Right atrium auricular region (tissue), 2 donors: ENCODE measurements around the gene SPACA1. TPM values are rescaled to one million over a fixed set of nuclear protein-coding genes. Genes with fewer than 3 reads are reported as not detected.
"Not testable (repeated sequence)": the region's sequence is repeated elsewhere in the genome, so short reads cannot be mapped to it uniquely, and the experiment has no call there.

ENCODE experiments used
- DNase-seq: peaks from one replicate; pipeline ENCODE4 v3.0.0-alpha.2; 2019; ENCODE audit warnings: low spot score
- H3K27ac ChIP-seq, 2 donors: fragments of 200-600 bp; sonication (generic); 1 replicate in 1 of 2; 2 replicates in 1 of 2; pipeline ENCODE4 v1.5.1; 2016 to 2019
- H3K27me3 ChIP-seq, 2 donors: fragments of 200-600 bp; sonication (generic); one replicate each; pipeline versions ENCODE4 v1.5.1 to v1.6.0; 2017 to 2019
- H3K36me3 ChIP-seq: fragments of 200-600 bp; sonication (generic); one replicate; pipeline ENCODE4 v1.5.1; 2016
- H3K4me1 ChIP-seq, 2 donors: fragments of 200-600 bp; sonication (generic); one replicate each; pipeline versions ENCODE4 v1.5.1 to v1.6.0; 2017 to 2019
- H3K4me3 ChIP-seq, 2 donors: fragments of 200-600 bp; sonication (generic); 1 replicate in 1 of 2; 2 replicates in 1 of 2; pipeline ENCODE4 v1.5.1; 2017 to 2019; ENCODE audit warnings: mild to moderate bottlenecking in 1 of 2, moderate library complexity in 1 of 2
- H3K9me3 ChIP-seq, 2 donors: fragments of 200-600 bp; sonication (generic); one replicate each; pipeline ENCODE4 v1.5.1; 2019
- CTCF ChIP-seq, 2 donors: fragments of 200-600 bp; sonication (generic); IDR thresholded peaks; one replicate each; pipeline ENCODE4 v1.5.1; 2019; ENCODE audit warnings: antibody characterized with exemption in 2 of 2
- total RNA-seq, 2 donors: library from RNA; depleted of rRNA; stranded (reverse); fragments of >200 nt; gene quantifications; one replicate each; pipeline ENCODE4 v1.1.0, GENCODE V29; 2016

Gene SPACA1
- not detected for total RNA-seq

- Histone ChIP-seq H3K36me3 (no peaks in the 10 kb centered on the region), H3K9me3 (no peaks in the 10 kb centered on the region), H3K4me3 (no peak within 1 kb of the TSS), H3K4me1 (no peaks in the 10 kb centered on the region), H3K27me3 (no peaks in the 10 kb centered on the region), H3K27ac (no peak within 1 kb of the TSS)
- no peak for TF ChIP-seq CTCF (IDR thresholded peaks at IDR 0.05)
- no peak for DNase-seq
These were observed at the start of gene SPACA1 for GRCh38 chr6:88047510-88048150. Gene SPACA1, plus strand, starts transcription at chr6:88047841. Its CDS starts 65 bp downstream, at chr6:88047906.

- H3K4me3 ChIP-seq, result no peak overlapping the region
- H3K9me3 ChIP-seq, result no peaks in the 10 kb centered on the region
- no peak for TF ChIP-seq CTCF (IDR thresholded peaks at IDR 0.05)
- no peak for DNase-seq
- H3K4me1 ChIP-seq, result no peaks in the 10 kb centered on the region
- no peak overlapping the region for H3K27ac ChIP-seq
- no peaks in the 10 kb centered on the region for H3K27me3 ChIP-seq
- no peaks in the 10 kb centered on the region for H3K36me3 ChIP-seq
These were observed 46.9 kb upstream of the SPACA1 start for GRCh38 chr6:88000713-88001112.

GRCh38 chr6:88001279-88001678 is 46.4 kb upstream of the SPACA1 start:
- H3K4me1 ChIP-seq, H3K9me3 ChIP-seq, H3K27ac ChIP-seq, H3K27me3 ChIP-seq, H3K4me3 ChIP-seq, DNase-seq, H3K36me3 ChIP-seq: not testable (repeated sequence)

GRCh38 chr6:88004707-88005106 is 42.9 kb upstream of the SPACA1 start:
- no peaks in the 10 kb centered on the region for H3K27me3 ChIP-seq
- DNase-seq, result no peak
- no peak overlapping the region for H3K27ac ChIP-seq
- H3K9me3 ChIP-seq, result no peaks in the 10 kb centered on the region
- no peak overlapping the region for H3K4me3 ChIP-seq
- no peaks in the 10 kb centered on the region for H3K36me3 ChIP-seq
- no peak for TF ChIP-seq CTCF (IDR thresholded peaks at IDR 0.05)
- H3K4me1 ChIP-seq, result no peaks in the 10 kb centered on the region

- no peaks in the 10 kb centered on the region for H3K36me3 ChIP-seq
- DNase-seq, result no peak
- H3K27me3 ChIP-seq, result no peaks in the 10 kb centered on the region
- H3K9me3 ChIP-seq, result no peaks in the 10 kb centered on the region
- H3K27ac ChIP-seq, result no peak overlapping the region
- H3K4me1 ChIP-seq, result no peaks in the 10 kb centered on the region
- H3K4me3 ChIP-seq, result no peak overlapping the region
- TF ChIP-seq CTCF (IDR thresholded peaks at IDR 0.05), result no peak
These were observed 41.1 kb upstream of the SPACA1 start for GRCh38 chr6:88006557-88006956.

- no peaks in the 10 kb centered on the region for H3K9me3 ChIP-seq
- no peaks in the 10 kb centered on the region for H3K27me3 ChIP-seq
- TF ChIP-seq CTCF (IDR thresholded peaks at IDR 0.05), result no peak
These were observed 39.2 kb upstream of the SPACA1 start for GRCh38 chr6:88008411-88008810.

More at GRCh38 chr6:88008411-88008810, 39.2 kb upstream of the SPACA1 start:
- no peaks in the 10 kb centered on the region for H3K4me1 ChIP-seq
- H3K4me3 ChIP-seq, result no peak overlapping the region
- no peak for DNase-seq
- H3K27ac ChIP-seq, result no peak overlapping the region
- no peaks in the 10 kb centered on the region for H3K36me3 ChIP-seq
